Endodermal cell (in vitro differentiated cells): ENCODE measurements around the gene CLDN22. TPM values are rescaled to one million over a fixed set of nuclear protein-coding genes. Genes with fewer than 3 reads are reported as not detected.

Experiments
- DNase-seq: peaks from one replicate; pipeline ENCODE4 v3.0.0-alpha.2; 2017
- H3K27ac ChIP-seq: 2 replicates; pipeline ENCODE4 v1.5.1; 2013; ENCODE audit warnings: mild to moderate bottlenecking, low read depth, low read length, moderate library complexity
- H3K27me3 ChIP-seq: 2 replicates; pipeline ENCODE4 v1.6.1; 2013; ENCODE audit warnings: mild to moderate bottlenecking, low read length, moderate library complexity; ENCODE audit not compliant: insufficient read depth, control insufficient read depth, poor library complexity, severe bottlenecking
- H3K36me3 ChIP-seq: 2 replicates; pipeline ENCODE4 v1.7.0; 2013; ENCODE audit warnings: mild to moderate bottlenecking, low read length, moderate library complexity; ENCODE audit not compliant: control insufficient read depth, insufficient read depth
- H3K4me1 ChIP-seq: one replicate; pipeline ENCODE4 v1.7.0; 2013; ENCODE audit warnings: low read length; ENCODE audit not compliant: control insufficient read depth, insufficient read depth
- H3K4me3 ChIP-seq: 2 replicates; pipeline ENCODE4 v1.5.1; 2013; ENCODE audit warnings: mild to moderate bottlenecking, low read length, moderate library complexity
- H3K9ac ChIP-seq: 2 replicates; pipeline ENCODE4 v1.6.1; 2013; ENCODE audit warnings: mild to moderate bottlenecking, low read length, moderate library complexity; ENCODE audit not compliant: poor library complexity, severe bottlenecking; ENCODE audit errors: extremely low read depth
- H3K9me3 ChIP-seq: 2 replicates; pipeline ENCODE4 v1.6.1; 2013; ENCODE audit warnings: mild to moderate bottlenecking, low read length, moderate library complexity; ENCODE audit not compliant: control insufficient read depth
- H3K27ac Mint-ChIP-seq: 2 replicates; pipeline ENCODE4 v1.8.0; 2020; ENCODE audit warnings: mixed read lengths
- H3K27me3 Mint-ChIP-seq: 2 replicates; pipeline ENCODE4 v1.8.0; 2021; ENCODE audit warnings: mild to moderate bottlenecking, mixed read lengths; ENCODE audit not compliant: insufficient read depth
- H3K36me3 Mint-ChIP-seq: 2 replicates; pipeline ENCODE4 v1.8.0; 2020; ENCODE audit warnings: low read depth, mixed read lengths
- H3K4me1 Mint-ChIP-seq: 2 replicates; pipeline ENCODE4 v1.8.0; 2020; ENCODE audit warnings: mixed read lengths
- H3K4me3 Mint-ChIP-seq: 2 replicates; pipeline ENCODE4 v1.8.0; 2020; ENCODE audit warnings: mild to moderate bottlenecking, moderate library complexity, mixed read lengths
- H3K9me3 Mint-ChIP-seq: 2 replicates; pipeline ENCODE4 v1.8.0; 2020; ENCODE audit warnings: mild to moderate bottlenecking, mixed read lengths
- WGBS, 2 experiments: methylation state at CpG; one replicate each; pipeline versions ENCODE4 v1.1.5 to v1.1.7; 2013; ENCODE audit warnings: missing lambda C conversion rate in 2 of 2, mixed read lengths in 1 of 2; ENCODE audit not compliant: insufficient coverage in 1 of 2, insufficient read length in 1 of 2; 5-methylcytosine and 5-hydroxymethylcytosine counted together
- total RNA-seq, 2 donors: library from RNA; stranded (reverse); fragmentation: NEBNext Ultra II Directional in 1 of 2; extraction: Animal tissue kit (Norgen Biotek cat#: 25700) in 1 of 2; gene quantifications; 2 replicates in 1 of 2; 3 replicates in 1 of 2; pipeline ENCODE4 v1.2.1, GENCODE V29; 2021
- TF ChIP-seq, protein P1 (sequence below): fragments of 200-600 bp; sonication (generic); conservative IDR thresholded peaks from 2 replicates; pipeline ENCODE4 v1.5.0; 2021; ENCODE audit warnings: antibody characterized with exemption, mild to moderate bottlenecking

Gene CLDN22
- total RNA-seq, 2 donors from 2014 or later, result 0.15 TPM; not detected in 1

DNA sequence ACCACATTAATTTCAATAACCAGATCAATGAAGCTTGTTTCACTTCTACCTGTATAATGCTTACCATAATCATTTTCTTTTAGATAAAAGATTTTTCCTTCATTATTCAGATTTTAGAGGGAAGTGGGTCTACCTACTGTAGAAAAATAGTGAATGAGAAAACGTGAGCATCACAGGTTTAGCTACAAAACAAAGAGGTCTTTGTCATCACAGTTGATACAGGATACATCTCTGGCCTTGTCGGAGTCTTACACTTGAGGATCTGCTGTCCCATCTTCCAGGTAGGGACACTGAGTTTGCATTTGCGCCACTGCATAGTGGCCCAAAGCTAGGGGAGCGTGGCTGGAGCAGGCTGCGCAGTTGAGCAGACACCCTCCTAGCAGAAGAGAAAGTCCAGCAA lies 1.4 kb upstream of the CLDN22 start:
- no peak overlapping the region for H3K9ac ChIP-seq
- H3K36me3 Mint-ChIP-seq, result peaks cover 43% of the 10 kb centered on the region
- H3K36me3 ChIP-seq, result peaks cover 43% of the 10 kb centered on the region
- TF ChIP-seq, protein P1, sequence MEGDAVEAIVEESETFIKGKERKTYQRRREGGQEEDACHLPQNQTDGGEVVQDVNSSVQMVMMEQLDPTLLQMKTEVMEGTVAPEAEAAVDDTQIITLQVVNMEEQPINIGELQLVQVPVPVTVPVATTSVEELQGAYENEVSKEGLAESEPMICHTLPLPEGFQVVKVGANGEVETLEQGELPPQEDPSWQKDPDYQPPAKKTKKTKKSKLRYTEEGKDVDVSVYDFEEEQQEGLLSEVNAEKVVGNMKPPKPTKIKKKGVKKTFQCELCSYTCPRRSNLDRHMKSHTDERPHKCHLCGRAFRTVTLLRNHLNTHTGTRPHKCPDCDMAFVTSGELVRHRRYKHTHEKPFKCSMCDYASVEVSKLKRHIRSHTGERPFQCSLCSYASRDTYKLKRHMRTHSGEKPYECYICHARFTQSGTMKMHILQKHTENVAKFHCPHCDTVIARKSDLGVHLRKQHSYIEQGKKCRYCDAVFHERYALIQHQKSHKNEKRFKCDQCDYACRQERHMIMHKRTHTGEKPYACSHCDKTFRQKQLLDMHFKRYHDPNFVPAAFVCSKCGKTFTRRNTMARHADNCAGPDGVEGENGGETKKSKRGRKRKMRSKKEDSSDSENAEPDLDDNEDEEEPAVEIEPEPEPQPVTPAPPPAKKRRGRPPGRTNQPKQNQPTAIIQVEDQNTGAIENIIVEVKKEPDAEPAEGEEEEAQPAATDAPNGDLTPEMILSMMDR, result no peak
- H3K4me3 ChIP-seq, result no peak overlapping the region
- no peak overlapping the region for H3K27ac ChIP-seq
- no peaks in the 10 kb centered on the region for H3K4me1 Mint-ChIP-seq
- H3K4me3 Mint-ChIP-seq, result no peak overlapping the region
- H3K4me1 ChIP-seq, result no peaks in the 10 kb centered on the region
- H3K27me3 ChIP-seq, result no peaks in the 10 kb centered on the region
- H3K27me3 Mint-ChIP-seq, result no peaks in the 10 kb centered on the region
- peaks cover 18% of the 10 kb centered on the region for H3K9me3 Mint-ChIP-seq
- H3K9me3 ChIP-seq, result peaks cover 12% of the 10 kb centered on the region
- no peak overlapping the region for H3K27ac Mint-ChIP-seq
- no peak for DNase-seq
- WGBS, 2 experiments, result 97 to 100% methylated on average over 2 to 5 of the region's 5 CpGs

- H3K4me3 ChIP-seq, result no peak overlapping the region
- Mint-ChIP-seq H3K27ac (no peak overlapping the region), H3K9me3 (peaks cover 13% of the 10 kb centered on the region), H3K4me3 (no peak overlapping the region), H3K36me3 (peaks cover 42% of the 10 kb centered on the region), H3K27me3 (no peaks in the 10 kb centered on the region), H3K4me1 (no peaks in the 10 kb centered on the region)
- H3K4me1 ChIP-seq, result no peaks in the 10 kb centered on the region
- peaks cover 48% of the 10 kb centered on the region for H3K36me3 ChIP-seq
- DNase-seq, result no peak
- TF ChIP-seq, protein P1, result no peak
- H3K9ac ChIP-seq, result no peak overlapping the region
- peaks cover 8% of the 10 kb centered on the region for H3K9me3 ChIP-seq
- no peaks in the 10 kb centered on the region for H3K27me3 ChIP-seq
- 95 to 100% methylated on average over 1 to 2 of the region's 2 CpGs for WGBS, 2 experiments
- no peak overlapping the region for H3K27ac ChIP-seq
Measured at GRCh38 chr4:183321079-183321478, 1.0 kb upstream of the CLDN22 start.

DNA sequence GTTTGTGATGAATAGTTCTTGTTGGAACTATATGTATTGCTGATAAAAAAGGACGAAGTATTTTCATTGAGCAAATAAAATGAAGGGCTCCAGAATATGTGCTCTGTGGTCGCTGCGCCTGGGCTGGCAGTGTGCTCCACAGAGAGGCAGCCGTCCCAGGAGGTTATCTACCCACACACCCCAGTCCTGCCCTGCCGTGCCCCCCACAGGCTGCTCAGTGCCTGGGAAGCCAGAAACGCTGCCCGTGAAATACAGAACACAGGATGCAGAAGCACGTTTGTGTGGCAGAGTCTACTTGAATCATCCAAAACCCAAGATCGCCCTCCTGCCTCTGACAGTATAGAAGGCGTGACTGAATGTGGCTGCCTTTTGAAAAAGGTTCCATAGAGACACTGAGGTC lies 1.4 kb downstream of the CLDN22 start:
- Histone ChIP-seq H3K27ac (no peak overlapping the region), H3K36me3 (peaks cover 72% of the 10 kb centered on the region), H3K4me1 (no peaks in the 10 kb centered on the region), H3K9me3 (no peaks in the 10 kb centered on the region), H3K4me3 (no peak overlapping the region), H3K9ac (no peak overlapping the region), H3K27me3 (no peaks in the 10 kb centered on the region)
- Mint-ChIP-seq H3K36me3 (peaks cover 49% of the 10 kb centered on the region), H3K4me1 (no peaks in the 10 kb centered on the region), H3K4me3 (no peak overlapping the region), H3K9me3 (no peaks in the 10 kb centered on the region), H3K27ac (no peak overlapping the region), H3K27me3 (no peaks in the 10 kb centered on the region)
- TF ChIP-seq, protein P1, result no peak
- WGBS, 2 experiments, result 93 to 100% methylated on average over 3 to 10 of the region's 10 CpGs
- DNase-seq, result no peak
